ENCODE results near the gene SLC9B2.
"Not testable (repeated sequence)": the region's sequence is repeated elsewhere in the genome, so short reads cannot be mapped to it uniquely, and the experiment has no call there.

The SLC9B2 gene

GRCh38 chr4:103019308-103020124 lies 57.0 kb downstream of the SLC9B2 start, which contains the start of gene SLC9B1:
Gene SLC9B1 (minus strand): TSS chr4:103019705. CDS start chr4:102991711, 27,994 bp downstream.
- peak; percentile 88 for DNase-seq (ENCODE audit: low spot score)

- peak; percentile 16 for DNase-seq (ENCODE audit: low spot score)
These were observed 57.9 kb downstream of the SLC9B2 start for GRCh38 chr4:103018391-103019307.

- no peak for DNase-seq (ENCODE audit: low spot score)
These were observed 64.0 kb downstream of the SLC9B2 start for GRCh38 chr4:103012551-103012950.

- no peak for DNase-seq (ENCODE audit: low spot score)
These were observed 64.5 kb downstream of the SLC9B2 start for GRCh38 chr4:103012060-103012459.

GRCh38 chr4:103011378-103012025 lies 65.1 kb downstream of the SLC9B2 start:
- no peak for DNase-seq (ENCODE audit: low spot score)

GRCh38 chr4:103010804-103011203 lies 65.8 kb downstream of the SLC9B2 start:
- DNase-seq (ENCODE audit: low spot score) = no peak

- DNase-seq (ENCODE audit: low spot score) = peak; percentile 41
These were observed 67.5 kb downstream of the SLC9B2 start for GRCh38 chr4:103008875-103009729.

- peak; percentile 20 for DNase-seq (ENCODE audit: low spot score)
These were observed 74.0 kb downstream of the SLC9B2 start for GRCh38 chr4:103002551-103002950.

GRCh38 chr4:102994803-102995202 lies 81.8 kb downstream of the SLC9B2 start:
- no peak for DNase-seq (ENCODE audit: low spot score)

- DNase-seq (ENCODE audit: low spot score) = not testable (repeated sequence)
These were observed 82.6 kb downstream of the SLC9B2 start for GRCh38 chr4:102993985-102994384.

GRCh38 chr4:102988429-102989020 lies 88.0 kb downstream of the SLC9B2 start:
- DNase-seq (ENCODE audit: low spot score) = no peak

GRCh38 chr4:102981005-102981404 lies 95.6 kb downstream of the SLC9B2 start:
- no peak for DNase-seq (ENCODE audit: low spot score)

All from iPS-NIHi11 (cell line).